Activated CD4-positive, alpha-beta memory T cell treated with anti-CD3 and anti-CD28 coated beads, Interleukin-2, amount 10 ng/mL, durations not matched to agents 7 days and 5 days (primary cell): Measurements from ENCODE around the gene TMEM109. TPM values are rescaled to one million over a fixed set of nuclear protein-coding genes. Genes with fewer than 3 reads are reported as not detected.
A peak's percentile ranks its signal among the peaks of the same experiment; 100 is the strongest.

Source experiments
- CTCF ChIA-PET: fragments of 350-600 bp; sonication (Branson Sonifier 250); formaldehyde crosslinking; loops from one replicate; lab custom pipeline; 2021; ENCODE audit warnings: antibody characterized with exemption, inconsistent platforms; lab: Charles Lee
- POLR2A ChIA-PET: fragments of 350-600 bp; sonication (Branson Sonifier 250); formaldehyde crosslinking; loops from one replicate; lab custom pipeline; 2021; ENCODE audit warnings: antibody characterized with exemption; lab: Charles Lee
- DNase-seq: peaks from one replicate; pipeline ENCODE4 v3.0.0-alpha.2; 2020
- H3K27ac Mint-ChIP-seq: one replicate; pipeline ENCODE4 v1.8.0; 2021; ENCODE audit warnings: mild to moderate bottlenecking, mixed read lengths
- H3K27me3 Mint-ChIP-seq: one replicate; pipeline ENCODE4 v1.8.0; 2021; ENCODE audit warnings: mixed read lengths
- H3K36me3 Mint-ChIP-seq: one replicate; pipeline ENCODE4 v1.8.0; 2021; ENCODE audit warnings: low read depth, mixed read lengths
- H3K4me1 Mint-ChIP-seq: one replicate; pipeline ENCODE4 v1.8.0; 2021; ENCODE audit warnings: mixed read lengths
- H3K4me3 Mint-ChIP-seq: one replicate; pipeline ENCODE4 v1.8.0; 2021; ENCODE audit warnings: mild to moderate bottlenecking, mixed read lengths
- H3K9me3 Mint-ChIP-seq: one replicate; pipeline ENCODE4 v1.8.0; 2021; ENCODE audit warnings: mixed read lengths
- total RNA-seq, 2 experiments: library from RNA; stranded (reverse); gene quantifications; one replicate each; pipeline ENCODE4 v1.2.3, GENCODE V29; 2021

Gene TMEM109
- total RNA-seq, 2 experiments from 2014 or later: 101 to 110 TPM

GRCh38 chr11:60887556-60887955, 26.4 kb upstream of the TMEM109 start:
- no peaks in the 10 kb centered on the region for H3K9me3 Mint-ChIP-seq
- no peaks in the 10 kb centered on the region for H3K27me3 Mint-ChIP-seq
- peak; percentile 55 for DNase-seq
- CTCF ChIA-PET: interaction anchor here (0.6 to 5.3 kb wide), 32 partner anchors 9 to 300 kb away, joined by 3 to 281 read pairs (median 6); partner anchors contain the start of genes CCDC86, MS4A10, PTGDR2 and TMEM109
- peaks cover 9% of the 10 kb centered on the region for H3K4me1 Mint-ChIP-seq
- H3K27ac Mint-ChIP-seq: no peak overlapping the region
- H3K36me3 Mint-ChIP-seq: peaks cover 30% of the 10 kb centered on the region
- no peak overlapping the region for H3K4me3 Mint-ChIP-seq
- POLR2A ChIA-PET: interaction anchor here (0.6 to 2.2 kb wide), 9 partner anchors 9 to 56 kb away, joined by 3 to 20 read pairs (median 3); partner anchors contain the start of gene CCDC86

DNA sequence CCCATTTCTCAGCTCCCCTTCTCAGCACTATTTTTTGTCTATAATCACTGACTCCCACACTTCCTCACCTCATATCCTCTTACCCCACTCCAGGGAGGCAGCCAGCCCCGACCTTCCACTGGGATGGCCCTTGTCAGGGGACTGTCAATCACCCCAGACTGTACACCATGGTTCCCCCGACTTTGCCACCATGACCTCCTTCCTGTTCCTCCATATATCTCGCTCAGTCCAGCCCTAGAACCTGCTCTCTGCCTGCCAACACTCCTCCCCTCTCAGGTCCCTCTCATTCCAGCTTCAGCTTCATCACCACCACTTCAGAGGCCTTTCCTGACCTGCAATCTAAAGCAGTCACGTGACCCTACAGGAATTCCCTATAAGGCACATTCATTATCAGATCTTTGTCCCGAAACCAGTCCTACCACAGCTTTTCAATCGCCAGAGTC, 24.1 kb upstream of the TMEM109 start:
- Mint-ChIP-seq H3K27ac (peak overlapping the region; percentile 3), H3K9me3 (no peaks in the 10 kb centered on the region), H3K4me1 (peaks cover 7% of the 10 kb centered on the region), H3K36me3 (peaks cover 34% of the 10 kb centered on the region), H3K27me3 (no peaks in the 10 kb centered on the region), H3K4me3 (no peak overlapping the region)
- ChIA-PET POLR2A (interaction anchor here (1.2 to 1.8 kb wide), 2 partner anchors 9 to 14 kb away, joined by 4 to 6 read pairs; no protein-coding TSS in a partner anchor), CTCF (interaction anchor here (0.9 to 5.3 kb wide), 3 partner anchors 9 to 61 kb away, joined by 3 to 281 read pairs (median 6); no protein-coding TSS in a partner anchor)
- no peak for DNase-seq

DNA sequence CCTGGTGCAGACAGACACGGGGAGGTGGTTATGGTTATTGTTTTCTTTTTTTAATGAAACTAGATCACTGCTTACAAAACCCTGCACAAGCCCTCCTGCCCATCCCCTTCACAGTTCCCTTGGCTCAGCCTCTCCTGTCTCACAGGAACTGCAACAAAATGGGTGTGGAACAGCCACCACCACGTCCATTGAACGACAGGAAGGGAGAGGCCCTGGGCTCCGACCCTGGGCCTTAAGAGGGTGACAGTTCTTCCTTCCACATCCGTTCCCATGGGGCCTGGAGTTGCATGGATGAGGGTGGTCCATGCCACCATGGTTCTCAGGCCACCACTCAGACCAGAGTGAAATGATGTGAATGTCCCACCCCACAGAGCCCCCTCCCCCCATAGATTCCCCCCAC, 23.3 kb upstream of the TMEM109 start:
- no peaks in the 10 kb centered on the region for H3K9me3 Mint-ChIP-seq
- DNase-seq: no peak
- no peak overlapping the region for H3K27ac Mint-ChIP-seq
- H3K36me3 Mint-ChIP-seq: peaks cover 41% of the 10 kb centered on the region
- POLR2A ChIA-PET: interaction anchor here (1.2 to 1.8 kb wide), 2 partner anchors 8 to 11 kb away, joined by 4 to 6 read pairs; no protein-coding TSS in a partner anchor
- CTCF ChIA-PET: interaction anchor here (1.6 to 5.3 kb wide), 2 partner anchors 14 to 62 kb away, joined by 4 to 281 read pairs; no protein-coding TSS in a partner anchor
- H3K27me3 Mint-ChIP-seq: no peaks in the 10 kb centered on the region
- H3K4me1 Mint-ChIP-seq: peaks cover 7% of the 10 kb centered on the region
- no peak overlapping the region for H3K4me3 Mint-ChIP-seq

DNA sequence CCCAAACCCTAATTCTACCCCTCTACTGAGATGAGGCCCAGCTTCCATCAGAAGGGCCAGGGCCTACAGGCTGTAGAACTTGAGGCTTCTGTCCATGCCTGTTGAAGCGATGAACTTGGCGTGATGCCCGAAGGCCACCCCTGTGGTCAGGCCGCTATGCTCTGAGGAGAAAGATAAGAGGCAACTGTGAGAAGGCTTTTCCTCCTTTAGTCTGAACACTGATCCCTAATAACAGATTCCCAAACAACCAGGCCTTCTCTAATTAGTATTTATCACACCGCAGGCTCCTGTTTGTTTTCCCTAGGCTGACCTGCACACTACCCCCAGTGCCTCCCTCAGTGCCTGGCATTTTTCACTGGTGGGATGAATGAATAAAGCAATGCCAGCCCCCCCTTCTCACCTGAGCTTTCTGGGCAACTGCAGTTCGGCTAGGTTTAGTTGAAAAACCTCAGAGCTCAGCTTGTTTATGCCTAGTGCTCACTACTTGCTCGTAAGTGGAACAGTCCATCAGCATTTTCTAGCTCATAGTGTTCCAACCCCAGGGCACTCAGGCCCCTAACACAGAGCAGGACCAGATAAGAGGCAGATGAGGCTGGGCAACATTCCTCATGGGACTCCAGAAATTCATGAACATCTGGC, 22.7 kb upstream of the TMEM109 start:
- H3K36me3 Mint-ChIP-seq: peaks cover 42% of the 10 kb centered on the region
- CTCF ChIA-PET: interaction anchor here (1.0 to 1.6 kb wide), 3 partner anchors 13 to 296 kb away, joined by 3 to 6 read pairs (median 4); no protein-coding TSS in a partner anchor
- no peak overlapping the region for H3K27ac Mint-ChIP-seq
- H3K4me3 Mint-ChIP-seq: no peak overlapping the region
- H3K9me3 Mint-ChIP-seq: no peaks in the 10 kb centered on the region
- H3K4me1 Mint-ChIP-seq: peaks cover 7% of the 10 kb centered on the region
- H3K27me3 Mint-ChIP-seq: no peaks in the 10 kb centered on the region
- no peak for DNase-seq
- POLR2A ChIA-PET: interaction anchor here (0.9 to 1.2 kb wide), 2 partner anchors 10 to 59 kb away, joined by 3 to 4 read pairs; no protein-coding TSS in a partner anchor

GRCh38 chr11:60895687-60896086, 18.3 kb upstream of the TMEM109 start:
- Mint-ChIP-seq H3K36me3 (peaks cover 74% of the 10 kb centered on the region), H3K4me1 (no peaks in the 10 kb centered on the region), H3K27ac (no peak overlapping the region), H3K9me3 (no peaks in the 10 kb centered on the region), H3K27me3 (no peaks in the 10 kb centered on the region), H3K4me3 (no peak overlapping the region)
- ChIA-PET CTCF (interaction anchor here (1.2 to 4.4 kb wide), 5 partner anchors 8 to 132 kb away, joined by 3 to 37 read pairs (median 5); no protein-coding TSS in a partner anchor), POLR2A (no interaction called here)
- no peak for DNase-seq

- H3K9me3 Mint-ChIP-seq: no peaks in the 10 kb centered on the region
- DNase-seq: no peak
- POLR2A ChIA-PET: no interaction called here
Observed at GRCh38 chr11:60897496-60897895, 16.5 kb upstream of the TMEM109 start.

GRCh38 chr11:60899046-60899936, 14.7 kb upstream of the TMEM109 start:
- CTCF ChIA-PET: interaction anchor here (0.6 to 7.6 kb wide), 18 partner anchors 10 to 766 kb away, joined by 3 to 87 read pairs (median 4); partner anchors contain the start of gene TMEM109
- Mint-ChIP-seq H3K9me3 (no peaks in the 10 kb centered on the region), H3K27ac (no peak overlapping the region), H3K36me3 (peaks cover 85% of the 10 kb centered on the region), H3K4me3 (no peak overlapping the region), H3K27me3 (no peaks in the 10 kb centered on the region), H3K4me1 (peaks cover 13% of the 10 kb centered on the region)
- peak; percentile 33 for DNase-seq
- POLR2A ChIA-PET: interaction anchor here (1.0 to 1.4 kb wide), 2 partner anchors 10 to 16 kb away, joined by 5 to 6 read pairs; no protein-coding TSS in a partner anchor

More at GRCh38 chr11:60897496-60897895, 16.5 kb upstream of the TMEM109 start:
- H3K27ac Mint-ChIP-seq: no peak overlapping the region
- peaks cover 79% of the 10 kb centered on the region for H3K36me3 Mint-ChIP-seq
- no peaks in the 10 kb centered on the region for H3K27me3 Mint-ChIP-seq
- no peak overlapping the region for H3K4me3 Mint-ChIP-seq
- CTCF ChIA-PET: interaction anchor here (0.8 to 4.4 kb wide), 6 partner anchors 10 to 65 kb away, joined by 3 to 37 read pairs (median 10); no protein-coding TSS in a partner anchor
- peaks cover 2% of the 10 kb centered on the region for H3K4me1 Mint-ChIP-seq

DNA sequence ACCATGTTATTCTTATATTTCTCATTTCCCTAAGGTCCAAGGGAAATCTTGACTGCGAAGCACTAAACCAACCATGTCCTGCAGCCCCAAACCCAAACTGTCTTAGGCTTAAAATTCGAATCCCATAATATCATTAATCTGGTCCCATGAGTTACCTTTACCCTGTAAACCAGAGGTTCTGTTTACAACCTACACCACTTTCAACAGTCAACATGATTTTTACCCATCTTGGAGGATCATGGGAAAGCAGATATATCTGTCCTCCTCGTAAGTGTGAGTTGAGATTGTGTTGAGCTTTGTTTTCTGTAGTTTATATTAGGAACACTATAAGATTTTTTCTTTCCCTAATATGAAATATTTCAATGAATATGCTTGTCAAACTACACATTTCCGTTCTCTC, 14.0 kb upstream of the TMEM109 start:
- Mint-ChIP-seq H3K4me3 (no peak overlapping the region), H3K36me3 (peaks cover 81% of the 10 kb centered on the region), H3K9me3 (no peaks in the 10 kb centered on the region), H3K27ac (no peak overlapping the region), H3K4me1 (peaks cover 20% of the 10 kb centered on the region), H3K27me3 (no peaks in the 10 kb centered on the region)
- CTCF ChIA-PET: interaction anchor here (0.6 to 7.6 kb wide), 17 partner anchors 12 to 766 kb away, joined by 3 to 87 read pairs (median 4); partner anchors contain the start of gene TMEM109
- no peak for DNase-seq
- POLR2A ChIA-PET: no interaction called here

GRCh38 chr11:60900673-60901404, 13.1 kb upstream of the TMEM109 start:
- Mint-ChIP-seq H3K27ac (no peak overlapping the region), H3K9me3 (no peaks in the 10 kb centered on the region), H3K4me3 (no peak overlapping the region), H3K4me1 (peaks cover 26% of the 10 kb centered on the region), H3K27me3 (no peaks in the 10 kb centered on the region), H3K36me3 (peaks cover 75% of the 10 kb centered on the region)
- CTCF ChIA-PET: interaction anchor here (1.0 to 7.6 kb wide), 9 partner anchors 8 to 286 kb away, joined by 3 to 87 read pairs (median 5); partner anchors contain the start of gene TMEM109
- POLR2A ChIA-PET: interaction anchor here (1.4 to 1.5 kb wide), 2 partner anchors 9 to 63 kb away, joined by 4 read pairs; no protein-coding TSS in a partner anchor
- no peak for DNase-seq

DNA sequence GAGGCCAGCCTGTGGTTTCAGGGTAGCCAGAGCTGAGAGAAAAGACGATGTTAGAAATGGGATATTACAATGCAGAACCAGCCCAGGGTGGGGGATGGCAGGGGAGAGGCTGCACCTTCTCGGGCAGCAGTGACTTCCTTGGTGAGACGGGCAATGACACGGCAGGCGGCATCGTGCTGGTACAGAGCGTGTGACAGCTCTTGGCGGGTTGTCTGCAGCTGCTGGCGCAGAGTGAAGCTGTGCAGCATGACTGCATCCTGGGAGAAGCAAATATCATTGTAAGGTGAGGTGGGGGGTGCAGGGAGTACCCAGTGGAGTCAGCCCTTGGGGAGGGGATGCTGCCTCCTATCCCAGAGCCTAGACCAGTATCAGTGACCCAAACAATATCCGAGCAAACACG, 11.3 kb upstream of the TMEM109 start:
- peaks cover 34% of the 10 kb centered on the region for H3K4me1 Mint-ChIP-seq
- ChIA-PET CTCF (interaction anchor here (1.0 to 7.6 kb wide), 4 partner anchors 11 to 74 kb away, joined by 3 to 87 read pairs (median 33); partner anchors contain the start of gene TMEM109), POLR2A (interaction anchor here (5.7 kb wide), 1 partner anchor 12 kb away, joined by 66 read pairs; the partner anchor contains the start of gene TMEM109)
- no peak overlapping the region for H3K27ac Mint-ChIP-seq
- DNase-seq: no peak
- peaks cover 60% of the 10 kb centered on the region for H3K36me3 Mint-ChIP-seq
- H3K4me3 Mint-ChIP-seq: no peak overlapping the region
- H3K9me3 Mint-ChIP-seq: no peaks in the 10 kb centered on the region
- no peaks in the 10 kb centered on the region for H3K27me3 Mint-ChIP-seq

DNA sequence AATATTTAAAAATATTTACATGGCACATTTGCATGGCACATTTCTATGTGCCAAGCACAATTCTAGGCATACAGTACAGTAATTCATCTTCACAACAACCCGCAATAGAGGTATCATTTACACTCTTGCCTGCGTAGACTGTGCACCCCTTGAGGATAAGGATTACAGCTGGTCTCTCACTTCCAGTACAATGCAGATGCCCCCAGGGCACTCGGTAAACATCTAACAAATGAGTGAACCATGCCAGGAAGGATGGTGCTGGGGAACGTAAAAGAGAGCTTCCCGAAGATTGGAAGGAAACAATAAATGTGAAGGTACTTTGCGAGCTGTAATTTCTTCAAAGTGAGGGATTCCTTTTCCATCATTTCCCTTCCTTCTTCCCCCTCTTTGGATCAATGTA, 8.9 kb upstream of the TMEM109 start:
- H3K4me1 Mint-ChIP-seq: peaks cover 36% of the 10 kb centered on the region
- H3K27ac Mint-ChIP-seq: peak overlapping the region; percentile 88
- peaks cover 38% of the 10 kb centered on the region for H3K36me3 Mint-ChIP-seq
- POLR2A ChIA-PET: interaction anchor here (1.0 to 5.7 kb wide), 11 partner anchors 10 to 253 kb away, joined by 3 to 66 read pairs (median 5); partner anchors contain the start of genes CD6 and TMEM109
- peak overlapping the region; percentile 83 for H3K4me3 Mint-ChIP-seq
- CTCF ChIA-PET: interaction anchor here (0.7 to 7.6 kb wide), 11 partner anchors 9 to 282 kb away, joined by 3 to 87 read pairs (median 4); partner anchors contain the start of genes CD6 and TMEM109
- H3K9me3 Mint-ChIP-seq: no peaks in the 10 kb centered on the region
- peaks cover 16% of the 10 kb centered on the region for H3K27me3 Mint-ChIP-seq
- no peak for DNase-seq
